SK-N-SH treated with all-trans-retinoic acid at 6 μM for 48 hours (cell line): ENCODE measurements around the gene RPP21.

Experiments
- ATAC-seq: fragments of 200-7000 bp; cut with Tn5 transposase; 3 replicates; pipeline ENCODE4 v1.9.1; 2020; ENCODE audit warnings: mild to moderate bottlenecking, moderate library complexity
- ARNTL ChIP-seq: fragments of 450-650 bp; formaldehyde crosslinking; IDR thresholded peaks from 2 replicates; pipeline ENCODE4 v1.5.0; 2020; ENCODE audit warnings: low read depth, mild to moderate bottlenecking, moderate library complexity, borderline replicate concordance
- BACH2 ChIP-seq: fragments of 250-450 bp; sonication (Bioruptor Pico); IDR thresholded peaks from 2 replicates; pipeline ENCODE4 v1.9.0; 2021; ENCODE audit warnings: mild to moderate bottlenecking, borderline replicate concordance
- CREB5 ChIP-seq: fragments of 250-450 bp; sonication (Bioruptor Pico); IDR thresholded peaks from 2 replicates; pipeline ENCODE4 v1.5.1; 2020; ENCODE audit warnings: low read depth, mild to moderate bottlenecking, moderate library complexity
- CSDC2 ChIP-seq: fragments of 250-450 bp; sonication (Bioruptor Pico); IDR thresholded peaks from 2 replicates; pipeline ENCODE4 v1.5.0; 2020; ENCODE audit warnings: mild to moderate bottlenecking, moderate library complexity
- ESRRG ChIP-seq: fragments of 250-450 bp; sonication (Bioruptor Pico); IDR thresholded peaks from 2 replicates; pipeline ENCODE4 v1.6.1; 2021; ENCODE audit warnings: mild to moderate bottlenecking
- GLIS3 ChIP-seq: fragments of 250-450 bp; sonication (Bioruptor Pico); IDR thresholded peaks from 2 replicates; pipeline ENCODE4 v1.5.0; 2020; ENCODE audit warnings: mild to moderate bottlenecking, moderate library complexity
- ISL1 ChIP-seq: fragments of 250-450 bp; sonication (Bioruptor Pico); IDR thresholded peaks from 2 replicates; pipeline ENCODE4 v2.1.2; 2022; ENCODE audit warnings: mild to moderate bottlenecking, moderate library complexity
- OSR1 ChIP-seq: fragments of 250-450 bp; sonication (Bioruptor Pico); IDR thresholded peaks from 2 replicates; pipeline ENCODE4 v1.8.0; 2022; ENCODE audit warnings: moderate library complexity, mild to moderate bottlenecking, inconsistent platforms
- PATZ1 ChIP-seq: fragments of 250-450 bp; sonication (Bioruptor Pico); IDR thresholded peaks from 2 replicates; pipeline ENCODE4 v1.8.0; 2020; ENCODE audit warnings: mild to moderate bottlenecking, moderate library complexity, borderline replicate concordance
- POU6F1 ChIP-seq: fragments of 250-450 bp; sonication (Bioruptor Pico); IDR thresholded peaks from 2 replicates; pipeline ENCODE4 v1.8.0; 2021; ENCODE audit warnings: low read depth, mild to moderate bottlenecking, moderate library complexity, borderline replicate concordance
- PPARA ChIP-seq: fragments of 250-450 bp; sonication (Bioruptor Pico); IDR thresholded peaks from 2 replicates; pipeline ENCODE4 v1.5.0; 2020; ENCODE audit warnings: mild to moderate bottlenecking, borderline replicate concordance
- RARB ChIP-seq: fragments of 250-450 bp; sonication (Bioruptor Pico); IDR thresholded peaks from 2 replicates; pipeline ENCODE4 v1.8.0; 2021; ENCODE audit warnings: mild to moderate bottlenecking, moderate library complexity
- SNAI2 ChIP-seq: fragments of 250-450 bp; sonication (Bioruptor Pico); IDR thresholded peaks from 2 replicates; pipeline ENCODE4 v1.5.0; 2020; ENCODE audit warnings: mild to moderate bottlenecking, moderate library complexity
- TCF4 ChIP-seq: fragments of 250-450 bp; sonication (Bioruptor Pico); IDR thresholded peaks from 2 replicates; pipeline ENCODE4 v1.8.0; 2021; ENCODE audit warnings: mild to moderate bottlenecking, moderate library complexity, borderline replicate concordance
- TOX ChIP-seq: fragments of 250-450 bp; sonication (Bioruptor Pico); IDR thresholded peaks from 2 replicates; pipeline ENCODE4 v1.8.0; 2021; ENCODE audit warnings: mild to moderate bottlenecking, moderate library complexity, borderline replicate concordance
- TSHZ2 ChIP-seq: fragments of 250-450 bp; sonication (Bioruptor Pico); IDR thresholded peaks from 2 replicates; pipeline ENCODE4 v1.5.0; 2020; ENCODE audit warnings: mild to moderate bottlenecking, moderate library complexity
- ZC3H10 ChIP-seq: fragments of 250-450 bp; sonication (Bioruptor Pico); IDR thresholded peaks from 2 replicates; pipeline ENCODE4 v1.5.1; 2021; ENCODE audit warnings: mild to moderate bottlenecking, moderate library complexity
- ZFP3 ChIP-seq: fragments of 250-450 bp; sonication (Bioruptor Pico); IDR thresholded peaks from 2 replicates; pipeline ENCODE4 v1.5.0; 2020; ENCODE audit warnings: mild to moderate bottlenecking, moderate library complexity
- ZFP30 ChIP-seq: fragments of 450-650 bp; formaldehyde crosslinking; IDR thresholded peaks from 2 replicates; pipeline ENCODE4 v1.5.0; 2022; ENCODE audit warnings: mild to moderate bottlenecking, moderate library complexity
- ZNF565 ChIP-seq: fragments of 450-650 bp; formaldehyde crosslinking; conservative IDR thresholded peaks from 2 replicates; pipeline ENCODE4 v1.5.0; 2020; ENCODE audit warnings: low read depth, mild to moderate bottlenecking, moderate library complexity
- ZNF70 ChIP-seq: fragments of 450-650 bp; formaldehyde crosslinking; IDR thresholded peaks from 2 replicates; pipeline ENCODE4 v1.5.0; 2020; ENCODE audit warnings: mild to moderate bottlenecking, moderate library complexity
- ZNF8 ChIP-seq: fragments of 450-650 bp; formaldehyde crosslinking; IDR thresholded peaks from 2 replicates; pipeline ENCODE4 v1.5.0; 2020; ENCODE audit warnings: mild to moderate bottlenecking, moderate library complexity
- TF ChIP-seq, protein P1 (sequence below): fragments of 250-450 bp; sonication (Bioruptor Pico); IDR thresholded peaks from 2 replicates; pipeline ENCODE4 v1.5.1; 2021; ENCODE audit warnings: mild to moderate bottlenecking, moderate library complexity

The RPP21 gene

GRCh38 chr6:30322527-30323501 lies 22.1 kb upstream of the RPP21 start:
- TF ChIP-seq CSDC2 (CRISPR knock-in tag) = no peak
- no peak for TF ChIP-seq ZNF565 (CRISPR knock-in tag)
- no peak for TF ChIP-seq ARNTL
- no peak for TF ChIP-seq ZFP30 (CRISPR knock-in tag)
- no peak for TF ChIP-seq TOX (CRISPR knock-in tag)
- TF ChIP-seq ZNF70 (CRISPR knock-in tag) = no peak
- no peak for TF ChIP-seq ISL1 (CRISPR knock-in tag)
- TF ChIP-seq PPARA (CRISPR knock-in tag) = no peak
- no peak for TF ChIP-seq POU6F1 (CRISPR knock-in tag)
- TF ChIP-seq PATZ1 = no peak
- no peak for TF ChIP-seq ZFP3
- no peak for TF ChIP-seq ZNF8 (CRISPR knock-in tag)
- TF ChIP-seq RARB (CRISPR knock-in tag) = no peak
- no peak for TF ChIP-seq TCF4
- TF ChIP-seq GLIS3 (CRISPR knock-in tag) = no peak
- TF ChIP-seq SNAI2 = no peak
- no peak for TF ChIP-seq CREB5
- no peak for TF ChIP-seq ZC3H10 (CRISPR knock-in tag)
- no peak for TF ChIP-seq OSR1
- TF ChIP-seq BACH2 = no peak
- no peak for ATAC-seq

DNA sequence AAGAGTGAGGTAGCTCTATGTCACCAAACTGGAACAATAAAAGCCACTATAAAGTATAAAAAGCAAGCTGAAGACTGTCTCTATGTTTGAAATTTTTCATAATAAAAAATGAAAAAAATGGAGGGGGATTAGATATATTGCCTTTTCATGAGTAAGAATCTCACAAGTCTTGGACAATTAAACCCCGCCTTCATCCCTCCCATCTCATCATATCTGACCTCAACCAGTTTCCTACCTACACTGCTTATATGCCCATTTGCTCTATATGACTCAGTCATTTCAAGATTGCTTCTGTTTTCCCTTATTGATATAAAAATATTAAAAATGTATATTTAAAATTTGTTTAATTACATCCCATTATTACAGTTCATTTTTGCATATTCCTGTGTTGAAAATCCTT lies 21.1 kb upstream of the RPP21 start:
- no peak for ATAC-seq
- no peak for TF ChIP-seq RARB (CRISPR knock-in tag)
- TF ChIP-seq TCF4 = no peak
- TF ChIP-seq ZFP30 (CRISPR knock-in tag) = no peak
- no peak for TF ChIP-seq ZNF565 (CRISPR knock-in tag)
- TF ChIP-seq CREB5 = no peak
- TF ChIP-seq ESRRG (CRISPR knock-in tag) = no peak
- no peak for TF ChIP-seq OSR1
- no peak for TF ChIP-seq PPARA (CRISPR knock-in tag)
- no peak for TF ChIP-seq BACH2
- TF ChIP-seq ZNF70 (CRISPR knock-in tag) = no peak
- TF ChIP-seq ZNF8 (CRISPR knock-in tag) = no peak
- TF ChIP-seq PATZ1 = no peak
- TF ChIP-seq TSHZ2 (CRISPR knock-in tag) = no peak
- no peak for TF ChIP-seq CSDC2 (CRISPR knock-in tag)
- no peak for TF ChIP-seq GLIS3 (CRISPR knock-in tag)
- TF ChIP-seq ISL1 (CRISPR knock-in tag) = no peak
- TF ChIP-seq, protein P1, sequence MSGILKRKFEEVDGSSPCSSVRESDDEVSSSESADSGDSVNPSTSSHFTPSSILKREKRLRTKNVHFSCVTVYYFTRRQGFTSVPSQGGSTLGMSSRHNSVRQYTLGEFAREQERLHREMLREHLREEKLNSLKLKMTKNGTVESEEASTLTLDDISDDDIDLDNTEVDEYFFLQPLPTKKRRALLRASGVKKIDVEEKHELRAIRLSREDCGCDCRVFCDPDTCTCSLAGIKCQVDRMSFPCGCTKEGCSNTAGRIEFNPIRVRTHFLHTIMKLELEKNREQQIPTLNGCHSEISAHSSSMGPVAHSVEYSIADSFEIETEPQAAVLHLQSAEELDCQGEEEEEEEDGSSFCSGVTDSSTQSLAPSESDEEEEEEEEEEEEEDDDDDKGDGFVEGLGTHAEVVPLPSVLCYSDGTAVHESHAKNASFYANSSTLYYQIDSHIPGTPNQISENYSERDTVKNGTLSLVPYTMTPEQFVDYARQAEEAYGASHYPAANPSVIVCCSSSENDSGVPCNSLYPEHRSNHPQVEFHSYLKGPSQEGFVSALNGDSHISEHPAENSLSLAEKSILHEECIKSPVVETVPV (CRISPR knock-in tag) = no peak
- TF ChIP-seq ZC3H10 (CRISPR knock-in tag) = no peak
- no peak for TF ChIP-seq ARNTL
